Trophoblast cell (in vitro differentiated cells and primary cell): ENCODE results near the gene TMEM135.
A peak's percentile ranks its signal among the peaks of the same experiment; 100 is the strongest.
"Not testable (repeated sequence)": the region's sequence is repeated elsewhere in the genome, so short reads cannot be mapped to it uniquely, and the experiment has no call there.

Source experiments
- DNase-seq, 2 donors: peaks; one replicate each; pipeline ENCODE4 v3.0.0-alpha.2; 2016
- H2AFZ ChIP-seq: 2 replicates; pipeline ENCODE4 v1.6.1; 2013; ENCODE audit warnings: low read length, moderate library complexity, mild to moderate bottlenecking; ENCODE audit not compliant: insufficient read depth, poor library complexity
- H2AK5ac ChIP-seq: 2 replicates; pipeline ENCODE4 v1.6.1; 2013; ENCODE audit warnings: mild to moderate bottlenecking, low read length
- H2BK120ac ChIP-seq: 2 replicates; pipeline ENCODE4 v1.6.1; 2013; ENCODE audit warnings: low read length, mild to moderate bottlenecking, moderate library complexity; ENCODE audit not compliant: insufficient read depth, poor library complexity
- H2BK12ac ChIP-seq: 2 replicates; pipeline ENCODE4 v1.6.1; 2013; ENCODE audit warnings: mild to moderate bottlenecking, low read length, moderate library complexity
- H2BK5ac ChIP-seq: 2 replicates; pipeline ENCODE4 v1.6.1; 2013; ENCODE audit warnings: low read length, low read depth, moderate library complexity, mild to moderate bottlenecking; ENCODE audit not compliant: poor library complexity
- H3K14ac ChIP-seq: 2 replicates; pipeline ENCODE4 v1.6.1; 2013; ENCODE audit warnings: mild to moderate bottlenecking, low read length
- H3K18ac ChIP-seq: 2 replicates; pipeline ENCODE4 v1.6.1; 2013; ENCODE audit warnings: mild to moderate bottlenecking, low read length
- H3K23ac ChIP-seq: 2 replicates; pipeline ENCODE4 v1.6.1; 2013; ENCODE audit warnings: low read length
- H3K27ac ChIP-seq: 2 replicates; pipeline ENCODE4 v1.5.1; 2013; ENCODE audit warnings: low read depth, mild to moderate bottlenecking, inconsistent platforms, low read length, moderate library complexity
- H3K27me3 ChIP-seq: 2 replicates; pipeline ENCODE4 v1.6.1; 2013; ENCODE audit warnings: inconsistent platforms, mild to moderate bottlenecking, low read length, moderate library complexity; ENCODE audit not compliant: insufficient read depth
- H3K36me3 ChIP-seq, 2 experiments: 1 replicate in 1 of 2; 2 replicates in 1 of 2; pipeline ENCODE4 v1.6.1; 2013; ENCODE audit warnings: low read length in 2 of 2, mild to moderate bottlenecking in 2 of 2, moderate library complexity in 1 of 2; ENCODE audit not compliant: insufficient read depth in 2 of 2, control insufficient read depth in 1 of 2
- H3K4ac ChIP-seq: 2 replicates; pipeline ENCODE4 v1.6.1; 2013; ENCODE audit warnings: low read depth, mild to moderate bottlenecking, low read length, moderate library complexity
- H3K4me1 ChIP-seq, 2 experiments: 1 replicate in 1 of 2; 2 replicates in 1 of 2; pipeline ENCODE4 v1.6.1; 2013; ENCODE audit warnings: low read length in 2 of 2, mild to moderate bottlenecking in 2 of 2, moderate library complexity in 1 of 2; ENCODE audit not compliant: insufficient read depth in 2 of 2, control insufficient read depth in 1 of 2
- H3K4me2 ChIP-seq: 2 replicates; pipeline ENCODE4 v1.6.1; 2013; ENCODE audit warnings: inconsistent platforms, mild to moderate bottlenecking, low read length, moderate library complexity
- H3K4me3 ChIP-seq: 2 replicates; pipeline ENCODE4 v1.5.1; 2013; ENCODE audit warnings: mild to moderate bottlenecking, low read depth, low read length, inconsistent platforms
- H3K79me1 ChIP-seq: one replicate; pipeline ENCODE4 v1.6.1; 2013; ENCODE audit warnings: low read length
- H3K79me2 ChIP-seq: 2 replicates; pipeline ENCODE4 v1.6.1; 2013; ENCODE audit warnings: low read length, mild to moderate bottlenecking; ENCODE audit not compliant: control insufficient read depth, insufficient read depth, poor library complexity
- H3K9ac ChIP-seq: 2 replicates; pipeline ENCODE4 v1.6.1; 2013; ENCODE audit warnings: mild to moderate bottlenecking, low read length
- H3K9me3 ChIP-seq: 2 replicates; pipeline ENCODE4 v1.6.1; 2013; ENCODE audit warnings: low read depth, mild to moderate bottlenecking, control low read depth, inconsistent platforms, low read length; ENCODE audit not compliant: insufficient read depth
- H4K12ac ChIP-seq: 2 replicates; pipeline ENCODE4 v1.6.1; 2013; ENCODE audit warnings: low read depth, mild to moderate bottlenecking, low read length, moderate library complexity
- H4K8ac ChIP-seq: 2 replicates; pipeline ENCODE4 v1.6.1; 2013; ENCODE audit warnings: low read depth, mild to moderate bottlenecking, low read length, moderate library complexity
- H4K91ac ChIP-seq: one replicate; pipeline ENCODE4 v1.6.1; 2013; ENCODE audit warnings: low read depth, mild to moderate bottlenecking, low read length, moderate library complexity
- WGBS: extraction: QIAGEN DNeasy Blood & Tissue Kit; methylation state at CpG from one replicate; pipeline ENCODE4 v1.1.7; 2013; ENCODE audit warnings: missing lambda C conversion rate; ENCODE audit not compliant: insufficient read length, insufficient coverage; ENCODE audit errors: extremely low coverage; 5-methylcytosine and 5-hydroxymethylcytosine counted together

The TMEM135 gene

GRCh38 chr11:87281496-87281895 lies 243.8 kb downstream of the TMEM135 start:
- no peak overlapping the region for H3K4ac ChIP-seq
- no CpG with 5 or more reads among the region's 3 CpGs for WGBS
- no peaks in the 10 kb centered on the region for H3K79me1 ChIP-seq
- H3K4me2 ChIP-seq, result no peak overlapping the region
- H4K8ac ChIP-seq, result no peak overlapping the region
- H4K12ac ChIP-seq, result no peak overlapping the region
- H2AK5ac ChIP-seq, result no peak overlapping the region
- H3K18ac ChIP-seq, result no peak overlapping the region
- peaks cover 2% of the 10 kb centered on the region for H3K9me3 ChIP-seq
- H2BK12ac ChIP-seq, result no peak overlapping the region
- no peak overlapping the region for H3K9ac ChIP-seq
- H3K23ac ChIP-seq, result no peak overlapping the region
- no peaks in the 10 kb centered on the region for H3K27me3 ChIP-seq
- H4K91ac ChIP-seq, result no peak overlapping the region
- H3K79me2 ChIP-seq, result no peaks in the 10 kb centered on the region
- no peaks in the 10 kb centered on the region for H3K4me1 ChIP-seq
- peak in 1 of 2 donors; percentile 34 for DNase-seq
- H3K4me3 ChIP-seq, result no peak overlapping the region
- H2BK5ac ChIP-seq, result no peak overlapping the region
- no peak overlapping the region for H3K14ac ChIP-seq
- no peak overlapping the region for H3K27ac ChIP-seq
- H2AFZ ChIP-seq, result no peak overlapping the region
- H2BK120ac ChIP-seq, result no peak overlapping the region
- no peaks in the 10 kb centered on the region for H3K36me3 ChIP-seq

- Histone ChIP-seq H2AFZ (no peak overlapping the region), H4K8ac (no peak overlapping the region), H3K23ac (no peak overlapping the region), H3K4ac (no peak overlapping the region), H3K79me2 (no peaks in the 10 kb centered on the region), H3K79me1 (no peaks in the 10 kb centered on the region), H4K12ac (no peak overlapping the region), H3K36me3 (no peaks in the 10 kb centered on the region), H3K4me2 (no peak overlapping the region), H3K9ac (no peak overlapping the region), H3K14ac (no peak overlapping the region), H2AK5ac (no peak overlapping the region), H2BK5ac (no peak overlapping the region), H3K4me3 (no peak overlapping the region), H2BK120ac (no peak overlapping the region), H2BK12ac (no peak overlapping the region), H3K18ac (no peak overlapping the region), H3K27me3 (no peaks in the 10 kb centered on the region), H3K4me1 (no peaks in the 10 kb centered on the region), H4K91ac (no peak overlapping the region), H3K9me3 (peaks cover 2% of the 10 kb centered on the region), H3K27ac (no peak overlapping the region)
- whole genome bisulfite sequencing, result no CpG with 5 or more reads among the region's 2 CpGs
- no peak for DNase-seq
Observed at GRCh38 chr11:87284306-87284705, 246.6 kb downstream of the TMEM135 start.

- H3K9me3 ChIP-seq, H2AFZ ChIP-seq, H3K4ac ChIP-seq, H4K8ac ChIP-seq, H3K18ac ChIP-seq, H3K27ac ChIP-seq, H4K12ac ChIP-seq, H2BK5ac ChIP-seq, H4K91ac ChIP-seq, H2AK5ac ChIP-seq, H3K79me1 ChIP-seq, H2BK120ac ChIP-seq, H3K27me3 ChIP-seq, H3K14ac ChIP-seq, H3K4me1 ChIP-seq, H3K4me3 ChIP-seq, H3K36me3 ChIP-seq, H3K9ac ChIP-seq, H3K79me2 ChIP-seq, H3K23ac ChIP-seq, DNase-seq, H3K4me2 ChIP-seq, H2BK12ac ChIP-seq: not testable (repeated sequence)
- no CpG with 5 or more reads among the region's 7 CpGs for WGBS
Observed at GRCh38 chr11:87285674-87286073, 247.9 kb downstream of the TMEM135 start.

GRCh38 chr11:87286338-87286737 lies 248.6 kb downstream of the TMEM135 start:
- H3K4me1 ChIP-seq, result no peaks in the 10 kb centered on the region
- H3K9ac ChIP-seq, result no peak overlapping the region
- no peak overlapping the region for H2BK5ac ChIP-seq
- no CpG with 5 or more reads among the region's 17 CpGs for WGBS
- H3K9me3 ChIP-seq, result peaks cover 2% of the 10 kb centered on the region
- no peak for DNase-seq
- H4K91ac ChIP-seq, result no peak overlapping the region
- no peaks in the 10 kb centered on the region for H3K36me3 ChIP-seq
- no peak overlapping the region for H2BK120ac ChIP-seq
- no peak overlapping the region for H3K14ac ChIP-seq
- H4K12ac ChIP-seq, result no peak overlapping the region
- H3K18ac ChIP-seq, result no peak overlapping the region
- no peaks in the 10 kb centered on the region for H3K27me3 ChIP-seq
- H3K79me2 ChIP-seq, result no peaks in the 10 kb centered on the region
- no peak overlapping the region for H2AK5ac ChIP-seq
- no peak overlapping the region for H4K8ac ChIP-seq
- H3K79me1 ChIP-seq, result no peaks in the 10 kb centered on the region
- no peak overlapping the region for H2BK12ac ChIP-seq
- no peak overlapping the region for H3K4me2 ChIP-seq
- no peak overlapping the region for H3K4ac ChIP-seq
- no peak overlapping the region for H3K23ac ChIP-seq
- H3K4me3 ChIP-seq, result no peak overlapping the region
- no peak overlapping the region for H3K27ac ChIP-seq
- no peak overlapping the region for H2AFZ ChIP-seq
